CD4-positive, alpha-beta T cell (primary cell): ENCODE data around the gene NOS3. TPM values are rescaled to one million over a fixed set of nuclear protein-coding genes. Genes with fewer than 3 reads are reported as not detected.

ENCODE experiments used
- ATAC-seq: fragments of 200-7000 bp; cut with Tn5 transposase; one replicate; pipeline ENCODE4 v1.10.0; 2022; ENCODE audit warnings: mild to moderate bottlenecking; ENCODE audit not compliant: poor library complexity
- CTCF ChIA-PET: fragments of 350-600 bp; sonication (Branson Sonifier 250); formaldehyde crosslinking; loops from one replicate; lab custom pipeline; 2021; ENCODE audit warnings: antibody characterized with exemption, inconsistent platforms; lab: Charles Lee
- POLR2A ChIA-PET: fragments of 350-600 bp; sonication (Branson Sonifier 250); formaldehyde crosslinking; loops from one replicate; lab custom pipeline; 2021; ENCODE audit warnings: antibody characterized with exemption, inconsistent platforms; lab: Charles Lee
- DNase-seq, 14 experiments: peaks; one replicate each; pipeline ENCODE4 v3.0.0-alpha.2; 2013 to 2020; ENCODE audit warnings: mixed read lengths in 2 of 14
- H3K27ac ChIP-seq, 2 donors: one replicate each; pipeline versions ENCODE4 v1.5.1 to v1.7.0; 2013; ENCODE audit warnings: low read length in 2 of 2, low read depth in 1 of 2, mild to moderate bottlenecking in 1 of 2
- H3K27me3 ChIP-seq, 2 experiments: 1 replicate in 1 of 2; 2 replicates in 1 of 2; pipeline versions ENCODE4 v1.6.1 to v1.7.0; 2013; ENCODE audit warnings: low read length in 2 of 2, control low read depth in 1 of 2, mild to moderate bottlenecking in 1 of 2, moderate library complexity in 1 of 2; ENCODE audit not compliant: insufficient read depth in 2 of 2, control insufficient read depth in 1 of 2
- H3K36me3 ChIP-seq: one replicate; pipeline ENCODE4 v1.6.1; 2013; ENCODE audit warnings: low read length, control low read depth; ENCODE audit not compliant: insufficient read depth
- H3K4me1 ChIP-seq: one replicate; pipeline ENCODE4 v1.6.1; 2013; ENCODE audit warnings: low read length, control low read depth; ENCODE audit not compliant: insufficient read depth
- H3K4me3 ChIP-seq: one replicate; pipeline ENCODE4 v1.5.1; 2013; ENCODE audit warnings: mild to moderate bottlenecking, low read length, moderate library complexity
- H3K9me3 ChIP-seq, 2 experiments: 1 replicate in 1 of 2; 2 replicates in 1 of 2; pipeline versions ENCODE4 v1.6.1 to v1.7.0; 2013; ENCODE audit warnings: low read length in 2 of 2, mild to moderate bottlenecking in 2 of 2, control low read depth in 1 of 2, moderate library complexity in 1 of 2; ENCODE audit not compliant: control insufficient read depth in 1 of 2, insufficient read depth in 1 of 2
- H3K27ac Mint-ChIP-seq: one replicate; pipeline ENCODE4 v1.8.0; 2020; ENCODE audit warnings: mixed read lengths
- H3K27me3 Mint-ChIP-seq: one replicate; pipeline ENCODE4 v1.8.0; 2021; ENCODE audit warnings: mixed read lengths
- H3K36me3 Mint-ChIP-seq: one replicate; pipeline ENCODE4 v1.8.0; 2021; ENCODE audit warnings: low read depth, mixed read lengths
- H3K4me1 Mint-ChIP-seq: one replicate; pipeline ENCODE4 v1.8.0; 2021; ENCODE audit warnings: low read depth, mixed read lengths
- H3K4me3 Mint-ChIP-seq: one replicate; pipeline ENCODE4 v1.8.0; 2020; ENCODE audit warnings: mild to moderate bottlenecking, mixed read lengths
- H3K9me3 Mint-ChIP-seq: one replicate; pipeline ENCODE4 v1.8.0; 2020; ENCODE audit warnings: mixed read lengths
- CTCF ChIP-seq: fragments of 200-600 bp; IDR thresholded peaks from one replicate; pipeline ENCODE4 v1.8.0; 2022; ENCODE audit warnings: antibody characterized with exemption, mild to moderate bottlenecking
- intact Hi-C, 2 experiments: fragments of 100-400 bp; cut with DNase I in 1 of 2; cut with micrococcal nuclease in 1 of 2; formaldehyde crosslinking; loops; one replicate each; pipeline versions ENCODE4 v1.15.1 to v1.9.0; 2023 to 2025; cut with DNase I, micrococcal nuclease
- total RNA-seq, 174 experiments: library from RNA in 2 of 174; stranded (reverse) in 2 of 174; gene quantifications; one replicate each; pipeline ENCODE4 v1.2.3 and lab custom pipeline; 2021 to 2026

The NOS3 gene
- total RNA-seq, 2 experiments from 2014 or later: 3.9 to 7.1 TPM

GRCh38 chr7:150998341-150998740 lies 7.5 kb downstream of the NOS3 start:
- peaks cover 51% of the 10 kb centered on the region for H3K4me1 Mint-ChIP-seq
- TF ChIP-seq CTCF: no peak
- H3K36me3 ChIP-seq: peaks cover 5% of the 10 kb centered on the region
- H3K4me1 ChIP-seq: peaks cover 69% of the 10 kb centered on the region
- ChIA-PET POLR2A (interaction anchor here (0.7 to 2.3 kb wide), 2 partner anchors 10 to 12 kb away, joined by 4 to 7 read pairs; no protein-coding TSS in a partner anchor), CTCF (interaction anchor here (1.6 kb wide), 1 partner anchor 20 kb away, joined by 3 read pairs; no protein-coding TSS in a partner anchor)
- no peak overlapping the region for H3K27ac ChIP-seq
- peak in 1 of 14 experiments; percentile 12 for DNase-seq
- H3K4me3 ChIP-seq: no peak overlapping the region
- peak overlapping the region; percentile 7 for H3K4me3 Mint-ChIP-seq
- no peaks in the 10 kb centered on the region for H3K27me3 ChIP-seq
- H3K27ac Mint-ChIP-seq: peak overlapping the region; percentile 42
- no peaks in the 10 kb centered on the region for H3K9me3 ChIP-seq
- no peaks in the 10 kb centered on the region for H3K36me3 Mint-ChIP-seq
- no peaks in the 10 kb centered on the region for H3K27me3 Mint-ChIP-seq
- H3K9me3 Mint-ChIP-seq: no peaks in the 10 kb centered on the region
- intact Hi-C loops: no loop called here
- no peak for ATAC-seq

GRCh38 chr7:150999001-150999400 lies 8.2 kb downstream of the NOS3 start:
- peaks cover 47% of the 10 kb centered on the region for H3K4me1 Mint-ChIP-seq
- H3K4me3 Mint-ChIP-seq: no peak overlapping the region
- no peak overlapping the region for H3K4me3 ChIP-seq
- H3K27ac Mint-ChIP-seq: no peak overlapping the region
- H3K36me3 ChIP-seq: peaks cover 5% of the 10 kb centered on the region
- H3K9me3 Mint-ChIP-seq: no peaks in the 10 kb centered on the region
- no peak overlapping the region for H3K27ac ChIP-seq
- ChIA-PET POLR2A (no interaction called here), CTCF (no interaction called here)
- no peaks in the 10 kb centered on the region for H3K9me3 ChIP-seq
- peaks cover 62% of the 10 kb centered on the region for H3K4me1 ChIP-seq
- no peaks in the 10 kb centered on the region for H3K27me3 ChIP-seq
- no peaks in the 10 kb centered on the region for H3K27me3 Mint-ChIP-seq
- TF ChIP-seq CTCF: no peak
- ATAC-seq (no peak), DNase-seq (no peak)
- no peaks in the 10 kb centered on the region for H3K36me3 Mint-ChIP-seq
- intact Hi-C loops: no loop called here

- POLR2A ChIA-PET: no interaction called here
- no peak for TF ChIP-seq CTCF
- no peak overlapping the region for H3K27ac Mint-ChIP-seq
- no peaks in the 10 kb centered on the region for H3K36me3 Mint-ChIP-seq
- no peaks in the 10 kb centered on the region for H3K9me3 ChIP-seq
- ATAC-seq: no peak
- no peaks in the 10 kb centered on the region for H3K9me3 Mint-ChIP-seq
- no peak overlapping the region for H3K4me3 ChIP-seq
- peaks cover 42% of the 10 kb centered on the region for H3K4me1 Mint-ChIP-seq
- peak in 1 of 14 experiments; percentile 50 for DNase-seq
- peaks cover 55% of the 10 kb centered on the region for H3K4me1 ChIP-seq
- no peaks in the 10 kb centered on the region for H3K27me3 ChIP-seq
- peaks cover 5% of the 10 kb centered on the region for H3K36me3 ChIP-seq
- H3K27ac ChIP-seq: no peak overlapping the region
- H3K27me3 Mint-ChIP-seq: no peaks in the 10 kb centered on the region
- CTCF ChIA-PET: no interaction called here
- no peak overlapping the region for H3K4me3 Mint-ChIP-seq
- intact Hi-C loops: no loop called here
These were observed 8.8 kb downstream of the NOS3 start for GRCh38 chr7:150999497-151000230.
